HG03439 (cell line): Measurements from ENCODE around the gene ABL2.

Experiments
- ATAC-seq: cut with Tn5 transposase; IDR thresholded peaks from one replicate; pipeline ENCODE4 v1.9.1; 2021; ENCODE audit warnings: mild to moderate bottlenecking, moderate library complexity; ENCODE audit not compliant: unreplicated experiment

Gene ABL2

GRCh38 chr1:179095924-179096323 lies 133.6 kb downstream of the ABL2 start:
- no peak for ATAC-seq

GRCh38 chr1:179095377-179095776 lies 134.1 kb downstream of the ABL2 start:
- no peak for ATAC-seq

- no peak for ATAC-seq
Measured at GRCh38 chr1:179094818-179095217, 134.7 kb downstream of the ABL2 start.

GRCh38 chr1:179092896-179093461 lies 136.5 kb downstream of the ABL2 start:
- no peak for ATAC-seq

- no peak for ATAC-seq
Measured at GRCh38 chr1:179091691-179092165, 137.7 kb downstream of the ABL2 start.

- no peak for ATAC-seq
Measured at GRCh38 chr1:179090923-179091322, 138.6 kb downstream of the ABL2 start.

- ATAC-seq, result no peak
Measured at GRCh38 chr1:179090522-179090921, 139.0 kb downstream of the ABL2 start.

- ATAC-seq, result no peak
Measured at GRCh38 chr1:179089827-179090482, 139.5 kb downstream of the ABL2 start.

- ATAC-seq, result no peak
Measured at GRCh38 chr1:179087665-179088064, 141.8 kb downstream of the ABL2 start.

- ATAC-seq, result no peak
Measured at GRCh38 chr1:179083533-179083932, 145.9 kb downstream of the ABL2 start.

GRCh38 chr1:179082999-179083335 lies 146.5 kb downstream of the ABL2 start:
- ATAC-seq, result no peak

GRCh38 chr1:179082333-179082998 lies 147.0 kb downstream of the ABL2 start:
- peak; percentile 14 for ATAC-seq

GRCh38 chr1:179081687-179082332 lies 147.7 kb downstream of the ABL2 start, which contains the start of gene TOR3A:
Gene TOR3A (plus strand): TSS chr1:179082070. CDS start chr1:179082129, 59 bp downstream.
- ATAC-seq, result peak; percentile 84

GRCh38 chr1:179080866-179081686 lies 148.4 kb downstream of the ABL2 start:
- peak; percentile 23 for ATAC-seq

- no peak for ATAC-seq
Measured at GRCh38 chr1:179079113-179079761, 150.2 kb downstream of the ABL2 start.

GRCh38 chr1:179077396-179077795 lies 152.1 kb downstream of the ABL2 start:
- no peak for ATAC-seq

GRCh38 chr1:179066471-179066870 lies 163.0 kb downstream of the ABL2 start:
- no peak for ATAC-seq

- no peak for ATAC-seq
Measured at GRCh38 chr1:179061360-179062282, 167.9 kb downstream of the ABL2 start.
